ENCODE measurements around the gene HDAC10. TPM values are rescaled to one million over a fixed set of nuclear protein-coding genes. Genes with fewer than 3 reads are reported as not detected.

HDAC10 gene
- total RNA-seq, 1 donor from 2014 or later, result 36.8 TPM

- Mint-ChIP-seq H3K4me3 (ENCODE audit: unreplicated experiment) (no peak overlapping the region), H3K36me3 (ENCODE audit: low read depth) (peaks cover 15% of the 10 kb centered on the region), H3K27me3 (ENCODE audit: low read depth) (no peaks in the 10 kb centered on the region), H3K4me1 (ENCODE audit: low read depth) (peaks cover 4% of the 10 kb centered on the region), H3K9me3 (ENCODE audit: low read depth) (no peaks in the 10 kb centered on the region), H3K27ac (ENCODE audit: unreplicated experiment) (no peak overlapping the region)
- peak; percentile 86 for DNase-seq (ENCODE audit: low spot score)
- peak; percentile 33 for TF ChIP-seq CTCF (IDR thresholded peaks at IDR 0.05)
Measured at GRCh38 chr22:50221410-50222300, 29.4 kb downstream of the HDAC10 start.

GRCh38 chr22:50220603-50221409, 30.3 kb downstream of the HDAC10 start:
- H3K27me3 Mint-ChIP-seq (ENCODE audit: low read depth), result no peaks in the 10 kb centered on the region
- peak; percentile 92 for DNase-seq (ENCODE audit: low spot score)
- peaks cover 4% of the 10 kb centered on the region for H3K4me1 Mint-ChIP-seq (ENCODE audit: low read depth)
- H3K27ac Mint-ChIP-seq (ENCODE audit: unreplicated experiment), result no peak overlapping the region
- no peak for TF ChIP-seq CTCF (IDR thresholded peaks at IDR 0.05)
- H3K4me3 Mint-ChIP-seq (ENCODE audit: unreplicated experiment), result no peak overlapping the region
- peaks cover 17% of the 10 kb centered on the region for H3K36me3 Mint-ChIP-seq (ENCODE audit: low read depth)
- H3K9me3 Mint-ChIP-seq (ENCODE audit: low read depth), result no peaks in the 10 kb centered on the region

- no peak overlapping the region for H3K27ac Mint-ChIP-seq (ENCODE audit: unreplicated experiment)
Measured at GRCh38 chr22:50219800-50220602, 31.1 kb downstream of the HDAC10 start.

GRCh38 chr22:50218996-50219727, 31.9 kb downstream of the HDAC10 start:
- Mint-ChIP-seq H3K27me3 (ENCODE audit: low read depth) (no peaks in the 10 kb centered on the region), H3K4me1 (ENCODE audit: low read depth) (peaks cover 7% of the 10 kb centered on the region), H3K27ac (ENCODE audit: unreplicated experiment) (peak overlapping the region; percentile 17), H3K4me3 (ENCODE audit: unreplicated experiment) (no peak overlapping the region), H3K36me3 (ENCODE audit: low read depth) (peaks cover 18% of the 10 kb centered on the region), H3K9me3 (ENCODE audit: low read depth) (no peaks in the 10 kb centered on the region)
- no peak for TF ChIP-seq CTCF (IDR thresholded peaks at IDR 0.05)
- DNase-seq (ENCODE audit: low spot score), result peak; percentile 95

More at GRCh38 chr22:50219800-50220602, 31.1 kb downstream of the HDAC10 start:
- no peaks in the 10 kb centered on the region for H3K27me3 Mint-ChIP-seq (ENCODE audit: low read depth)
- TF ChIP-seq CTCF (IDR thresholded peaks at IDR 0.05), result no peak
- DNase-seq (ENCODE audit: low spot score), result peak; percentile 89
- no peak overlapping the region for H3K4me3 Mint-ChIP-seq (ENCODE audit: unreplicated experiment)
- H3K9me3 Mint-ChIP-seq (ENCODE audit: low read depth), result no peaks in the 10 kb centered on the region
- H3K36me3 Mint-ChIP-seq (ENCODE audit: low read depth), result peaks cover 15% of the 10 kb centered on the region
- peaks cover 4% of the 10 kb centered on the region for H3K4me1 Mint-ChIP-seq (ENCODE audit: low read depth)
